HG02610 (cell line): ENCODE results near the gene SMIM3.
A peak's percentile ranks its signal among the peaks of the same experiment; 100 is the strongest.

Experiments used
- ATAC-seq: cut with Tn5 transposase; IDR thresholded peaks from one replicate; pipeline ENCODE4 v1.9.1; 2021; ENCODE audit warnings: mild to moderate bottlenecking, moderate library complexity; ENCODE audit not compliant: unreplicated experiment

Gene SMIM3

GRCh38 chr5:150765011-150765798 is 13.4 kb upstream of the SMIM3 start:
- no peak for ATAC-seq

DNA sequence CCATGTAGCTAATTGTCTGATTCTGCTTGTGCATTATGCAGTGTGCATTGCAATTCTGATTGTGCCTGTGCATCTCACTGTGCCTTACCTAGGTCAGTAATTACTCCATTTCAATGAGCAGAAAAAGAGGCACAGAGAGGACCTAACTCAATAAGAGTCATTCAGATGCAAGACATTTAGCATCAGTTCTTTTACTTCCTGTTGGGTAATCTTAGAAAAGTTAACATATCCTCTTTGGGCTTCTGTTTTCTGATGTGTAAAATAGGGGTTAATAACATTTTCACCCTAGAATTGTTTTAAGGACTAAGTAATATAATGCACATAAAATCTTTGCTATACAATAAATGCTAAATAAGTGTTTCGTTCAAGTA is 12.8 kb upstream of the SMIM3 start:
- ATAC-seq = no peak

- ATAC-seq = no peak
These were observed 12.3 kb upstream of the SMIM3 start for GRCh38 chr5:150766251-150766650.

- no peak for ATAC-seq
These were observed 7.3 kb upstream of the SMIM3 start for GRCh38 chr5:150771034-150771795.

GRCh38 chr5:150774145-150774544 is 4.4 kb upstream of the SMIM3 start:
- ATAC-seq = no peak

DNA sequence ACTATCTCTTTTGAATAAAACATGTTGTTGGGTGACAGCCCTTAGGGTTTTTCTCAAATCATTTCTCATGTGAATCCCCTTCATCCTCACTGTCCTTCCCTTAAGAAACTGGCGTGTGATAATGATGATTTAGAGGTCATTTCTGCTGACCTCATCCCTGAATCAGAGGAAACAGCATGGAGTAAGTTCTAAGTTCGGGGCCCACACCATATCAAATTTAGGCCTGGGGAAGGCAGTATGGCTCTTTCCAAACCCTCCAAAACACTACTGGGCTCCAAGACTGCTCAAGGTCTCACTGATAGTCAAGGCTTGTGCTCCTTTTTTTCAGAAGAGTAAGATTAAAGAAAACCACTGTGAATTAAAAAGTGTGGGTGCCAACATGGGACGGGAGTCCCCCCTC is 872 bp upstream of the SMIM3 start:
- ATAC-seq = no peak

GRCh38 chr5:150778088-150778516 is 455 bp upstream of the SMIM3 start:
- no peak for ATAC-seq

- ATAC-seq = no peak
These were observed 1.0 kb downstream of the SMIM3 start for GRCh38 chr5:150779397-150780186.

DNA sequence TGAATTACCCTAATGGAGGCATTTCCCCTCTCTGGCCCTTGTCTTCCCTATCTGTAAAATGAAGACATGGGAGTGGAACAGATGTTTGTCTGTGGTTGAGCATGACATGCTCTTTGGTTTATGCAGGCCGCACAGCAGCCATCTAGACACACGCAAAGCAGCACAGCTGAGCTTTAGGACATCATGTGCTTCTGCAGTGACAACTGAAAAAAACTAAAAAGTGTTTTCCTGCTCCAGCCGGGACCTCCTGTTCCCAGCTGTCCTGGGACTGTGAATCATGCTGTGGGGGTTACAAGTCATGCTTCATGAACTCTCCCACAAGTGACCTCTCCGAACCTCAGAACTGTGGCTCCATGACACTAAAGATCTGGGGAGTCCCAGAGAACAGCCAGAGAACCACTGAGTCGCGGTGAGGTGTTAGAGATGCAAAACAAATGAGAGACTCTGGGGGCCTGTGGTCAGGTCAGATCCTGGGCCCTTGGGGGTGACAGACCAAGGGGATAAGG is 1.7 kb downstream of the SMIM3 start:
- ATAC-seq = peak; percentile 76

DNA sequence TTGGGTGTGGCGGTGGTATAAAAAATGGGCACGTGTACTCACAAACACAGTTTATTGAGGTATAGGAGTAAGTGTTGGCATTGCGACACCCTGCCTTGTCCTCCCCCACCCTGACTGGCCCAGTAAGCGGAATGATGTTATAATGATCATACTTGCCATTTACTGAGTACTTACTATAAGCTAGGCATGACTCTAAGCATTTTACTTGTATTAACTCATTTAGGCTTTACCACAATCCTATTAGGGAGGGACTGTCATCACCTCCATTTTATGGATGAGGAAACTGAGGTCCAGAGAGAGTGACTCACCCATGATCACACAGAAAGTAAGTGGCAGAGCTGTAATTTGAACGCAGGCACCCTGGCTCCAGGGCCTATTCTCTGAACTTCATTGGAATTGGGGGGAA is 2.3 kb downstream of the SMIM3 start:
- ATAC-seq = no peak

GRCh38 chr5:150781706-150782614 is 3.4 kb downstream of the SMIM3 start:
- no peak for ATAC-seq

- no peak for ATAC-seq
These were observed 4.3 kb downstream of the SMIM3 start for GRCh38 chr5:150782850-150783249.

DNA sequence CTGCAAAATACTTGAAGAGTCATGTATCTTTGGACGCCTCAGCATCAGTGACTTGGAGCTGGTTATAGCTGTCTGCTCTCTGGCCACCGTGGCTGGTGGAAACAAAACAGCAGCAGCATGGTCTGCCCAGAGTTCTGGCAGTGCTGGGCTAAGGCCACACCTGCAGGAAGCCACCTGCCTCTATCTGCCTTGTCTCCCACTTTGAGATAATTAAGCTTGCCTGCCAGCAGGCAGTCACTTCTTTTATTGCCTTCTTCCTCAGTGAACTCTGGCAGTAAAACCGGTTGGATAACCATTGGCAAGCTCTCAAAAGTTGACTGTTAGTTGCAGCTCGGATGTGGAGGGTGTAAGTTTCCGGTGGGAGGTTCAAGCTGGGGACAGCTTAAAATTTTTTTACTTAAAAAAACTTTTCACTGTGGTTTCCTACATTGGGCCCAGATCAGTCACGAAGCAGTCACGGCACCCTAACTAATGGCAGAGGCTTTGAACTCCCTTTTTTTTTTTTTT is 4.9 kb downstream of the SMIM3 start:
- ATAC-seq = peak; percentile 34

DNA sequence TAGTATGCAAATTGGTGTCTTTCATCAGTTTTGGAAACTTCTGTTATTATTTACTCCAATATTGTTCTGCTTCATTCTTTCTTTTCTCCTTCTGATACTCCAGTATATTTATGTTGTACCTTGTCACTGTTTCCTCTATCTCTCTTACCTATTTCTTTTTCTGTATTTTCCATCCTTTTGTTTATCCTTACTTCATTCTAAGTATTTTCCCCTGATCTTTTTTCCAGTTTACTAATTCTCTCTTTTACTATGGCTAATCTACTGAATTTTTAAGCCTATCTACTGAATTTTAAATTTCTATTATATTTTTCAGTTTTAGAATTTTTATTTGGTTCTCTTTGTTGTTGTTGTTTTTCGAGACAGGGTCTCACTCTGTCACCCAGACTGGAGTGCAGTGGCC is 7.4 kb downstream of the SMIM3 start:
- ATAC-seq = no peak

DNA sequence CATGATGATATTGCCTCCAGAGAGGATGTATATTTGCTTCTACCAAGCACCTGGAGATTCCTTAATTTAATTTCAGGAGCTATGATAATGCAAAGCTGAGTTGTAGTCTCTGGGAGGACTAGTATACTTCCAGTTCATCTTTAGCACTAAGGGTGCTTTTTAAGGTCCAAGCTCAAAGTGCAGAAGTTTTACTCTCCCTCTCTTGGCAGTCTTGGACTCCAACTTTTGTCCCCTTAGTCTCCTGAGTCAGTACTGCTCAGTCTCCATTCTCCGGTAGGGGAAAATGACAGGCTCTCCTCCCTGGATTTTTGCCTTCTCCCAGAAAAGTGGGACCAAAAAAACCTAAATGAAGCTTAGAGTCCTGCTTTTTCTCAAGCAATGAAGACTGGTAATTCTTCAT is 8.3 kb downstream of the SMIM3 start:
- ATAC-seq = no peak

- ATAC-seq = no peak
These were observed 9.1 kb downstream of the SMIM3 start for GRCh38 chr5:150787656-150788055.

GRCh38 chr5:150788977-150789376 is 10.4 kb downstream of the SMIM3 start:
- no peak for ATAC-seq

- ATAC-seq = no peak
These were observed 10.9 kb downstream of the SMIM3 start for GRCh38 chr5:150789450-150789849.

DNA sequence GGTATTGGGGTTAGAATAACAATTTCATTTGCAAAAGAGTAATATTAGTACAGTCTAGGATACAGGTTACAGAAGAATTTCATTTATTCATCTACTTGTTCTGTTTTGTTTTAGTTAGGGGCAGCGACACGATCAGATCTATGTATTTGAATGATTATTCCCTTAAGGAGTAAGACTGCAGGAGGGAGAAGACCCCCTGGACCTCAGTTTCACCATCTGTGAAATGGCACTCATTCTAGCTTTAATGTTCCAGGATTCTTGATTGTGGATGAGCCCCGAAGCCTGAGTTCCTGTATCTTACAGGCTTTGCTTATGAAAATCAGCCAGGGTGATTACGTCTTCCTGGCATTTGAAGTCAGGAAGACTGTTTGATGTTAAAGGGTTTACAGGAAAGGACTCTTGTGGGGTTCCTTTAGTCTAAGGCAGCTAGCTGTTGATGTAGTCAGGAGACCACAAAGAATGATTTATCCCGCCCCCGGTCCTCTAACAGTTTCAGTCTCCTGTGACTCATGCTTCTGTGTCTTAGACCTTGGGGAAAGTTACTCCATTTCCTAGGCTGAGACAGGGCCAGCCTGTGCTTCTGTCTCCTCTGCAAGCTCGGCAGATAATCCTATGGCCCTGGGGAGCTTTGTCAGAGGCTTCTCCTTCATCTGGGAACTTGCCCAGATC is 11.5 kb downstream of the SMIM3 start:
- peak; percentile 97 for ATAC-seq

DNA sequence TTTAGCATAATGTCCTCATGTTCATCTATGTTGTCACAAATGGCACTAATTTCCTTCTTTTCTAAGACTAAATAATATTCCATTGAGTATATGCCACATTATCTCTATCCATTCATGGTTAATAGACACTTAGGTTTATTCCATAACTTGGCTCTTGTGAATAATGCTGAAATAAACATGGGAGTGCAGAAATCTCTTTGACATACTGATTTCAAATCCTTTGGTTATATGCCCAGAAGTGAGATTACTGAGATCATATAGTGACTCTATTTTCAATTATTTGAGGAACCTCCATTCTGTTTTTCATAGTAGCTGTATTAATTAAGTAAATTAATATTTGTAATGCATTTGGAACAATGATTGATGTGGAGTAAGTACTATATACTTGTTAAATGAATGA is 13.0 kb downstream of the SMIM3 start:
- ATAC-seq = no peak
